ENCODE data around the gene DCPS.

DNA sequence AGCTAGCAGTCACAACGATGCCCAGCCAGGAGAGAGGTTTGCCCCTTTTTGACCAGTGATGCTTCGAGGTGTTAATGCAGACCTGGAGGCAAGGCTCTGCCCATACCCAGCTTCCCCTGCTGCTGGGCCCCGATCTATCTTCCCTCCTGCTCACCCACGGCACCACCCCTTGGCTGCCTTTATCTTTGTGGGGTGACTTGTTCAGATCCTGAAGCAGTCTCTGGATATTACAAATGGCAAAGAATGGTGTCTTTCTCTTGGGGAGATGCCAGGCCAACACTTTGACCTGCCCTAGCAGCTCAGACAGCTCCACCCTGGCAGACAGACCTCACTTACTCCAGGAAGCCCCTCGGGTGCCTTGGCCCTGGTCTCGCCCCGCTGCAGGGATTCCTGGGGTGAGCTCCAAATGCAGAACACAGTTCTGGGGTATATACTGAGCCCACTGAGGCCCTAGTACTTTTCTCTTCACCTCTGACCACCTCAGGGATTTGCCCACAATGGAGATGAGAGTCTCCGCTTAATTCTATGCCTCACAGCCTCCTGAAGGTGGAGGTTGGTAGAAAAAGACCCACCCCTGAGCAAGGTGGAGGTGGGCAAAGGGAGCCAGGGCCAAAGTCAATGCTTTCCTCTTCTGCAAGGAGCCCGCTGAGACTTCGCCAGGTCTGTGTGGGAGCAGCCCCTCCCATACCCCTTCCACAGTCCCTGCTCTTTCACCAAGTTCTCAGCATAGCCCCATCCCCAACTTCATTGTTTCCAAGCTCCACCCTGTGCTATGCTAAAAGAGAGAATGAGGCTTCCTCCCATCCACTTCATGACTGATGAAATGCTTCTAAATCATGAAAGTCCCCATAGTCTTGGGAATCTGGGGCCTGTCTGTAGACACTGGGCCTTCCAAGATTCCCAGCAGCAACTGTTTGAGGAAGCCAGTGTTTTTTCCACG is 40.6 kb downstream of the DCPS start:
- TF ChIP-seq, protein P1, sequence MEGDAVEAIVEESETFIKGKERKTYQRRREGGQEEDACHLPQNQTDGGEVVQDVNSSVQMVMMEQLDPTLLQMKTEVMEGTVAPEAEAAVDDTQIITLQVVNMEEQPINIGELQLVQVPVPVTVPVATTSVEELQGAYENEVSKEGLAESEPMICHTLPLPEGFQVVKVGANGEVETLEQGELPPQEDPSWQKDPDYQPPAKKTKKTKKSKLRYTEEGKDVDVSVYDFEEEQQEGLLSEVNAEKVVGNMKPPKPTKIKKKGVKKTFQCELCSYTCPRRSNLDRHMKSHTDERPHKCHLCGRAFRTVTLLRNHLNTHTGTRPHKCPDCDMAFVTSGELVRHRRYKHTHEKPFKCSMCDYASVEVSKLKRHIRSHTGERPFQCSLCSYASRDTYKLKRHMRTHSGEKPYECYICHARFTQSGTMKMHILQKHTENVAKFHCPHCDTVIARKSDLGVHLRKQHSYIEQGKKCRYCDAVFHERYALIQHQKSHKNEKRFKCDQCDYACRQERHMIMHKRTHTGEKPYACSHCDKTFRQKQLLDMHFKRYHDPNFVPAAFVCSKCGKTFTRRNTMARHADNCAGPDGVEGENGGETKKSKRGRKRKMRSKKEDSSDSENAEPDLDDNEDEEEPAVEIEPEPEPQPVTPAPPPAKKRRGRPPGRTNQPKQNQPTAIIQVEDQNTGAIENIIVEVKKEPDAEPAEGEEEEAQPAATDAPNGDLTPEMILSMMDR (IDR thresholded peaks at IDR 0.05; ENCODE audit: low read depth, low read length), result no peak
- no peak for TF ChIP-seq POLR2A (IDR thresholded peaks at IDR 0.05; ENCODE audit: extremely low read depth, insufficient read length)
